Upper lobe of left lung (tissue), 6 donors: Measurements from ENCODE around the gene ACP7. TPM values are rescaled to one million over a fixed set of nuclear protein-coding genes. Genes with fewer than 3 reads are reported as not detected.

Source experiments
- ATAC-seq, 2 donors: fragments of 200-7000 bp; cut with Tn5 transposase; one replicate each; pipeline ENCODE4 v1.9.1; 2022; ENCODE audit warnings: mild to moderate bottlenecking in 2 of 2, moderate library complexity in 2 of 2; ENCODE audit not compliant: low FRiP score in 2 of 2
- DNase-seq, 2 donors: peaks; one replicate each; pipeline ENCODE4 v3.0.0-alpha.2; 2019 to 2020
- H3K27ac ChIP-seq, 4 donors: fragments of 200-600 bp; sonication (generic); one replicate each; pipeline ENCODE4 v1.5.1; 2016 to 2019
- H3K27me3 ChIP-seq, 4 donors: fragments of 200-600 bp; sonication (generic); one replicate each; pipeline ENCODE4 v1.5.1; 2017 to 2019
- H3K36me3 ChIP-seq, 4 donors: fragments of 200-600 bp; sonication (generic); one replicate each; pipeline ENCODE4 v1.5.1; 2016 to 2019
- H3K4me1 ChIP-seq, 4 donors: fragments of 200-600 bp; sonication (generic); one replicate each; pipeline ENCODE4 v1.5.1; 2018 to 2019
- H3K4me3 ChIP-seq, 4 donors: fragments of 200-600 bp; sonication (generic); one replicate each; pipeline ENCODE4 v1.5.1; 2017 to 2019; ENCODE audit warnings: mild to moderate bottlenecking in 2 of 4, moderate library complexity in 1 of 4
- H3K9me3 ChIP-seq, 4 donors: fragments of 200-600 bp; sonication (generic); one replicate each; pipeline ENCODE4 v1.5.1; 2018 to 2019
- CTCF ChIP-seq, 6 experiments: fragments of 450-650 bp in 4 of 6; fragments of 200-600 bp in 2 of 6; sonication (generic) in 2 of 6; IDR thresholded peaks; one replicate each; pipeline ENCODE4 v1.5.1; 2016 to 2019; ENCODE audit warnings: antibody characterized with exemption in 6 of 6
- EP300 ChIP-seq, 4 donors: sonication (generic); formaldehyde crosslinking; IDR thresholded peaks; one replicate each; pipeline ENCODE4 v1.5.1; 2017; ENCODE audit warnings: antibody characterized with exemption in 4 of 4, control low read depth in 2 of 4
- POLR2A ChIP-seq, 4 donors: fragments of 450-650 bp; IDR thresholded peaks; one replicate each; pipeline ENCODE4 v1.5.1; 2016 to 2017; ENCODE audit warnings: antibody characterized with exemption in 4 of 4, mild to moderate bottlenecking in 2 of 4
- POLR2AphosphoS5 ChIP-seq, 2 donors: sonication (generic); formaldehyde crosslinking; IDR thresholded peaks; one replicate each; pipeline ENCODE4 v1.5.1; 2017; ENCODE audit warnings: antibody characterized with exemption in 2 of 2
- WGBS, 2 donors: methylation state at CpG; one replicate each; pipeline ENCODE4 v1.1.5; 2017 to 2018; 5-methylcytosine and 5-hydroxymethylcytosine counted together
- total RNA-seq, 6 donors: library from RNA; depleted of rRNA in 4 of 6; stranded (reverse); fragments of >200 nt in 4 of 6; gene quantifications; one replicate each; pipeline versions ENCODE4 v1.1.0 to v1.2.1, GENCODE V29; 2016 to 2021
- donor health status: DM: no; HTN: no; CAD: no; lungs with moderate emphysema.
- donor health status: DM: no; HTN: yes; CAD: no; lungs with severe emphysema.

The ACP7 gene
- total RNA-seq, 6 donors from 2014 or later: not detected

- DNase-seq: no peak
- ATAC-seq: no peak
- Histone ChIP-seq H3K36me3 (peaks cover 0 to 3% (median 0%) of the 10 kb centered on the region in 4 donors), H3K4me1 (peaks cover 27 to 48% (median 31%) of the 10 kb centered on the region in 4 donors), H3K4me3 (no peak overlapping the region), H3K27ac (peak overlapping the region in 2 of 4 donors; percentile 10 to 42), H3K9me3 (no peaks in the 10 kb centered on the region), H3K27me3 (no peaks in the 10 kb centered on the region)
- 88 to 93% methylated on average over 8 of the region's 8 CpGs for WGBS, 2 donors
- TF ChIP-seq POLR2AphosphoS5 (IDR thresholded peaks at IDR 0.05): no peak
- TF ChIP-seq CTCF (IDR thresholded peaks at IDR 0.05): no peak
- no peak for TF ChIP-seq POLR2A (IDR thresholded peaks at IDR 0.05)
- no peak for TF ChIP-seq EP300 (IDR thresholded peaks at IDR 0.05)
Measured at GRCh38 chr19:39150235-39150634, 66.1 kb downstream of the ACP7 start.

GRCh38 chr19:39150807-39151600 lies 66.8 kb downstream of the ACP7 start:
- TF ChIP-seq POLR2AphosphoS5 (IDR thresholded peaks at IDR 0.05) (no peak), POLR2A (IDR thresholded peaks at IDR 0.05) (no peak), CTCF (IDR thresholded peaks at IDR 0.05) (no peak), EP300 (IDR thresholded peaks at IDR 0.05) (no peak)
- Histone ChIP-seq H3K27ac (peak overlapping the region in 2 of 4 donors; percentile 12 to 28), H3K9me3 (no peaks in the 10 kb centered on the region), H3K4me1 (peaks cover 27 to 48% (median 31%) of the 10 kb centered on the region in 4 donors), H3K27me3 (no peaks in the 10 kb centered on the region), H3K36me3 (peaks cover 0 to 3% (median 0%) of the 10 kb centered on the region in 4 donors), H3K4me3 (no peak overlapping the region)
- 83 to 84% methylated on average over 21 to 26 of the region's 26 CpGs for WGBS, 2 donors
- no peak for DNase-seq
- peak in 1 of 2 donors; percentile 8 for ATAC-seq

- no peak for DNase-seq
- no peak for TF ChIP-seq POLR2AphosphoS5 (IDR thresholded peaks at IDR 0.05)
- TF ChIP-seq EP300 (IDR thresholded peaks at IDR 0.05): no peak
- TF ChIP-seq POLR2A (IDR thresholded peaks at IDR 0.05): no peak
- TF ChIP-seq CTCF (IDR thresholded peaks at IDR 0.05): no peak
- Histone ChIP-seq H3K36me3 (peaks cover 0 to 3% (median 0%) of the 10 kb centered on the region in 4 donors), H3K9me3 (no peaks in the 10 kb centered on the region), H3K4me1 (peaks cover 33 to 51% (median 35%) of the 10 kb centered on the region in 4 donors), H3K27ac (peak overlapping the region in 1 of 4 donors; percentile 48), H3K4me3 (no peak overlapping the region), H3K27me3 (no peaks in the 10 kb centered on the region)
- no peak for ATAC-seq
- 95 to 96% methylated on average over 10 of the region's 10 CpGs for WGBS, 2 donors
Measured at GRCh38 chr19:39152066-39152465, 67.9 kb downstream of the ACP7 start.

- Histone ChIP-seq H3K36me3 (peaks cover 0 to 4% (median under 1%) of the 10 kb centered on the region in 4 donors), H3K4me3 (no peak overlapping the region), H3K9me3 (no peaks in the 10 kb centered on the region), H3K27ac (peak overlapping the region; percentile 2 to 65 (median 46)), H3K4me1 (peaks cover 54 to 68% (median 55%) of the 10 kb centered on the region in 4 donors), H3K27me3 (no peaks in the 10 kb centered on the region)
- TF ChIP-seq POLR2A (IDR thresholded peaks at IDR 0.05) (no peak), EP300 (IDR thresholded peaks at IDR 0.05) (no peak), CTCF (IDR thresholded peaks at IDR 0.05) (peak in 1 of 6 experiments; percentile 15), POLR2AphosphoS5 (IDR thresholded peaks at IDR 0.05) (no peak)
- 63 to 64% methylated on average over 13 of the region's 13 CpGs for WGBS, 2 donors
- ATAC-seq (no peak), DNase-seq (no peak)
Measured at GRCh38 chr19:39154100-39154628, 70.0 kb downstream of the ACP7 start.
